Astrocyte of the spinal cord (primary cell): ENCODE results near the gene ASPHD2.

Experiments used
- DNase-seq: peaks from one replicate; pipeline ENCODE4 v3.0.0; 2011; ENCODE audit warnings: low read depth, low spot score
- H3K4me3 ChIP-seq: 2 replicates; pipeline ENCODE4 v1.5.1; 2011; ENCODE audit warnings: low read depth, mild to moderate bottlenecking, low read length, moderate library complexity
- in situ Hi-C: cut with HindIII; loops from 2 replicates; pipeline ENCODE4 v1.10.0; 2017; ENCODE audit warnings: low sequenced_read_pairs
- TF ChIP-seq, protein P1 (sequence below): IDR thresholded peaks from 2 replicates; pipeline ENCODE4 v1.5.1; 2012; ENCODE audit warnings: low read depth, mild to moderate bottlenecking, low read length, inconsistent platforms

The ASPHD2 gene

DNA sequence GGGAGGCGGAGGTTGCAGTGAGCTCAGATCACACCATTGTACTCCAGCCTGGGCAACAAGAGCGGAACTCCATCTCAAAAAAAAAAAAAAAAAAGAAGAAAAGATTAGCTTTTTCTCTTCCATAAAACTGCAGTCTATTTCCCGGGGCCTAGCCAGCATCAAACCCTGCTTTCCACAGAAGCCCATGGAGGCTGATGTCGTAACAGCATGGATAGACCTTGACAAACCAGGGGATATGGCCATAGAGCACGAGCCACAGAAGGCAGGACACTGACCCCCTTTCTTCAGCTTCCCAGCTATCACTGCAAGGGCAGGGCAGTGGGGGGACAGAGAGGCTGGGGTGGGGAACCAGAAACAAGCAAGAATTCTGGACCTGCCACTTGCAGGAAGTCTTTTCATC is 33.0 kb downstream of the ASPHD2 start:
- DNase-seq, result no peak
- in situ Hi-C loops, result no loop called here
- TF ChIP-seq, protein P1, sequence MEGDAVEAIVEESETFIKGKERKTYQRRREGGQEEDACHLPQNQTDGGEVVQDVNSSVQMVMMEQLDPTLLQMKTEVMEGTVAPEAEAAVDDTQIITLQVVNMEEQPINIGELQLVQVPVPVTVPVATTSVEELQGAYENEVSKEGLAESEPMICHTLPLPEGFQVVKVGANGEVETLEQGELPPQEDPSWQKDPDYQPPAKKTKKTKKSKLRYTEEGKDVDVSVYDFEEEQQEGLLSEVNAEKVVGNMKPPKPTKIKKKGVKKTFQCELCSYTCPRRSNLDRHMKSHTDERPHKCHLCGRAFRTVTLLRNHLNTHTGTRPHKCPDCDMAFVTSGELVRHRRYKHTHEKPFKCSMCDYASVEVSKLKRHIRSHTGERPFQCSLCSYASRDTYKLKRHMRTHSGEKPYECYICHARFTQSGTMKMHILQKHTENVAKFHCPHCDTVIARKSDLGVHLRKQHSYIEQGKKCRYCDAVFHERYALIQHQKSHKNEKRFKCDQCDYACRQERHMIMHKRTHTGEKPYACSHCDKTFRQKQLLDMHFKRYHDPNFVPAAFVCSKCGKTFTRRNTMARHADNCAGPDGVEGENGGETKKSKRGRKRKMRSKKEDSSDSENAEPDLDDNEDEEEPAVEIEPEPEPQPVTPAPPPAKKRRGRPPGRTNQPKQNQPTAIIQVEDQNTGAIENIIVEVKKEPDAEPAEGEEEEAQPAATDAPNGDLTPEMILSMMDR, result no peak
- no peak overlapping the region for H3K4me3 ChIP-seq

- H3K4me3 ChIP-seq, result no peak overlapping the region
- in situ Hi-C loops, result no loop called here
- DNase-seq, result no peak
- TF ChIP-seq, protein P1, result no peak
These were observed 33.6 kb downstream of the ASPHD2 start for GRCh38 chr22:26462641-26463040.

DNA sequence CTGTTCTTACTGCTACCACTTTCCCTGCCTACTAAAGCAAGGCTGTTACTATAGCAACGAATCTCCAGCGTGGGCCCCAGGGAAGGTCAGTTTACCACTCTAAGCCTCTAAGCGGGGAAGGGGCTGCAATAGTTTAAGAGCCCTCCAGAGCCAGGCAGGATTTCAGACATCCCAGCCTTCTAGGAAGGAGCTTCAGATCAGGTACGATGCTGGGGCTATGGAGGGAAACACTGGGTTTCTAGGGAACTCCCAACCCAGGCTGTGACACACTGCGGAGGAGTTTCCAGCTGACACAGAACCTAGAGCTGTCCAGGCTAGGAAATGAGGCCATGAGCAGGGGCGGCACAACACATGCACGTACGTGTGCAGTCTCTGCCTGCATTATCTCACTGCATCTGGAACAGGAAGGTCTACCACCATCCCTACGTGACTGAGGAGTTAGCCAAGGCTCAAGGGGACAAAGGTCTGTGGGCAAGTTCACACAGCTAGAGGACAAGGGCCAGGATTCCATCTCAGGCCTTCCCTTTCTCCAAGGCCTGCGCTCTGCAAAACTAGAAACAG is 34.1 kb downstream of the ASPHD2 start:
- TF ChIP-seq, protein P1, result no peak
- no peak for DNase-seq
- H3K4me3 ChIP-seq, result no peak overlapping the region
- in situ Hi-C loops, result no loop called here

GRCh38 chr22:26463688-26464087 is 34.6 kb downstream of the ASPHD2 start:
- in situ Hi-C loops, result no loop called here
- DNase-seq, result no peak
- H3K4me3 ChIP-seq, result no peak overlapping the region
- TF ChIP-seq, protein P1, result no peak

GRCh38 chr22:26464312-26464711 is 35.3 kb downstream of the ASPHD2 start:
- DNase-seq, result no peak
- H3K4me3 ChIP-seq, result no peak overlapping the region
- in situ Hi-C loops, result no loop called here

DNA sequence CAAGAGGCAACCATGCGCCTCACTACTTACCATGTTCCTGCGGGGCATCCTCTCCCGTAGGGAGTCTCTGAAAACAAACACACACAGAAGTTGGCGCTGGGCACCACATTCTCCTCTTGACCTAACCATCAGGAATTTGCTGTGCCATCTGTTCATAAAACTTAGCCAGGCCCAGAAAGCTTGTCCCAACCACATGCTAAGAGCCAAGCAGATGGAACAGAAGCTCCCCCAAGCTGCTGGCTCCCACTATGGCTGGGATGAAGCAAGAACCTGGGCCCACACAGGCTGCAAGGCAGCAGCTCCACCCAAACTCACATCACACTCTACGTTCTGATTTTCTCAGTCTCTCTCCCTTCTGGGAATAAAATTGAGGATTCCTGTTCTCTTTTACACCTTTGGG is 37.1 kb downstream of the ASPHD2 start:
- no peak for DNase-seq
- TF ChIP-seq, protein P1, result no peak
- H3K4me3 ChIP-seq, result no peak overlapping the region
- in situ Hi-C loops, result no loop called here

More at GRCh38 chr22:26464312-26464711, 35.3 kb downstream of the ASPHD2 start:
- TF ChIP-seq, protein P1, result no peak

DNA sequence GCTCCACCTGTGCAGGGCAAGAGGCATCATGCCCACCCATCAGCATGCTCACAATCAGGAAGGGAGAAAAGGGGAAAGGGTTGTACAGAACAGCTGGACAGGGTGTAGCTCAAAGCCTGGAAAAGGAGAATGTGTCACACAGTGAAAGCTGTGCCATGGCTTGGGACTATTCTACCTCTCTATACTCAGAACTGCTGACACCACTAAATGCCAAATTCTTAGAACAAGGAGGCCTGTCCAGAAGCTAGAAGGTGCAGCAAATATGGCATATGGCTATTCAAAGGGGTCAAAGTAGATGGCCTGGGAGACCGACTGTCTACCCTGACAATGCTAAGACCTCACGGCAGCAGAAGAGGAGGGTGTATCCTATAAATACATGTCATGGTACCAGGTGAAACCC is 41.7 kb downstream of the ASPHD2 start:
- TF ChIP-seq, protein P1, result no peak
- in situ Hi-C loops, result no loop called here

More for the DNA sequence above, 41.7 kb downstream of the ASPHD2 start:
- DNase-seq, result no peak
- no peak overlapping the region for H3K4me3 ChIP-seq
